Measurements from ENCODE around the gene KCNE3. TPM values are rescaled to one million over a fixed set of nuclear protein-coding genes. Genes with fewer than 3 reads are reported as not detected.

KCNE3 gene
- total and polyA plus RNA-seq, 2 donors from 2014 or later, result 15.9 to 19.2 TPM

GRCh38 chr11:74506823-74507222 lies 39.5 kb upstream of the KCNE3 start:
- intact Hi-C loops (cut with DNase I), result no loop called here

GRCh38 chr11:74505911-74506310 lies 38.6 kb upstream of the KCNE3 start:
- FAIRE-seq (no peak), DNase-seq (no peak)
- Histone ChIP-seq H3K27ac (ENCODE audit: low read depth in 2 of 2, low read length in 2 of 2) (peak overlapping the region in 1 of 2 donors; percentile 7), H3K27me3 (ENCODE audit: control insufficient read depth, insufficient read depth, low read length) (no peaks in the 10 kb centered on the region), H3K4me3 (ENCODE audit: low read length in 3 of 3) (no peak overlapping the region), H3K9me3 (ENCODE audit: control insufficient read depth in 2 of 3, insufficient read depth in 1 of 3, low read length in 3 of 3) (peaks cover 0 to 6% (median 2%) of the 10 kb centered on the region in 3 donors), H3K9ac (ENCODE audit: low read length in 3 of 3) (no peak overlapping the region), H3K36me3 (ENCODE audit: control insufficient read depth in 2 of 3, insufficient read depth in 3 of 3, low read length in 3 of 3) (no peaks in the 10 kb centered on the region), H3K4me1 (ENCODE audit: control insufficient read depth in 2 of 3, insufficient read depth in 2 of 3, low read depth in 1 of 3, low read length in 3 of 3) (no peaks in the 10 kb centered on the region)
- intact Hi-C loops (cut with DNase I), result no loop called here
- TF ChIP-seq, protein P1, sequence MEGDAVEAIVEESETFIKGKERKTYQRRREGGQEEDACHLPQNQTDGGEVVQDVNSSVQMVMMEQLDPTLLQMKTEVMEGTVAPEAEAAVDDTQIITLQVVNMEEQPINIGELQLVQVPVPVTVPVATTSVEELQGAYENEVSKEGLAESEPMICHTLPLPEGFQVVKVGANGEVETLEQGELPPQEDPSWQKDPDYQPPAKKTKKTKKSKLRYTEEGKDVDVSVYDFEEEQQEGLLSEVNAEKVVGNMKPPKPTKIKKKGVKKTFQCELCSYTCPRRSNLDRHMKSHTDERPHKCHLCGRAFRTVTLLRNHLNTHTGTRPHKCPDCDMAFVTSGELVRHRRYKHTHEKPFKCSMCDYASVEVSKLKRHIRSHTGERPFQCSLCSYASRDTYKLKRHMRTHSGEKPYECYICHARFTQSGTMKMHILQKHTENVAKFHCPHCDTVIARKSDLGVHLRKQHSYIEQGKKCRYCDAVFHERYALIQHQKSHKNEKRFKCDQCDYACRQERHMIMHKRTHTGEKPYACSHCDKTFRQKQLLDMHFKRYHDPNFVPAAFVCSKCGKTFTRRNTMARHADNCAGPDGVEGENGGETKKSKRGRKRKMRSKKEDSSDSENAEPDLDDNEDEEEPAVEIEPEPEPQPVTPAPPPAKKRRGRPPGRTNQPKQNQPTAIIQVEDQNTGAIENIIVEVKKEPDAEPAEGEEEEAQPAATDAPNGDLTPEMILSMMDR (IDR thresholded peaks at IDR 0.05; ENCODE audit: borderline replicate concordance, extremely low read depth, insufficient read depth), result no peak

More at GRCh38 chr11:74506823-74507222, 39.5 kb upstream of the KCNE3 start:
- Histone ChIP-seq H3K27ac (ENCODE audit: low read depth in 2 of 2, low read length in 2 of 2) (no peak overlapping the region), H3K9ac (ENCODE audit: low read length in 3 of 3) (no peak overlapping the region), H3K36me3 (ENCODE audit: control insufficient read depth in 2 of 3, insufficient read depth in 3 of 3, low read length in 3 of 3) (no peaks in the 10 kb centered on the region), H3K4me3 (ENCODE audit: low read length in 3 of 3) (no peak overlapping the region), H3K9me3 (ENCODE audit: control insufficient read depth in 2 of 3, insufficient read depth in 1 of 3, low read length in 3 of 3) (peaks cover 0 to 6% (median under 1%) of the 10 kb centered on the region in 3 donors), H3K27me3 (ENCODE audit: control insufficient read depth, insufficient read depth, low read length) (no peaks in the 10 kb centered on the region), H3K4me1 (ENCODE audit: control insufficient read depth in 2 of 3, insufficient read depth in 2 of 3, low read depth in 1 of 3, low read length in 3 of 3) (no peaks in the 10 kb centered on the region)
- DNase-seq, result peak in 1 of 5 donors; percentile 8
- no peak for FAIRE-seq
- TF ChIP-seq, protein P1 (IDR thresholded peaks at IDR 0.05; ENCODE audit: borderline replicate concordance, extremely low read depth, insufficient read depth), result no peak

DNA sequence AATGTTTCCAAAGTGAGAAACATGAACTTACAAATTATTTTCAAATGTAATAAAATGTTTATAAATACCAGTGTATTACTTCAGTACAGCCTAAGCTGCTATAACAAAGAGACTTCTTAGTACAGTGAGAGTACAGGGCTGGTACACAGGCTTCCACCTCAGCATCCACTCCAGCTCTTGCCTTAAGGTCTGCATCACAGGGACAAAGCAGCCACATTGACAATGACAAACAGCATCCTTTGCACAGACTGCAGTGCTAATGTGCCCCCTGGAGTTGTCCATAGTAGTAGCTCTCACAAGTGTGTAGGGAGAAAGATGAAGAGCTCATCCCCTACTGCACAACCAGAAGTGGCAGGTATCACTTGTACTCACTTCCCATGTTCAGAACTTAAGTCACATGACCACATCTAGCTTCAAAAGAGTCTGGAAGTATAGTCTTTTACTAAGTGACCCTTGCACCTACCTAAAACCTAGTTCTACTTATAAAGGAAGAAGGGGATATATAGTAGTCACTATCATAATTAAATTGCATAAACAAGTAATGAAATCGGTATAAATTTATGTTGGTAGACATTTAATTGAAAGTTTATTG lies 36.8 kb upstream of the KCNE3 start:
- Histone ChIP-seq H3K4me1 (ENCODE audit: control insufficient read depth in 2 of 3, insufficient read depth in 2 of 3, low read depth in 1 of 3, low read length in 3 of 3) (no peaks in the 10 kb centered on the region), H3K27ac (ENCODE audit: low read depth in 2 of 2, low read length in 2 of 2) (no peak overlapping the region), H3K9me3 (ENCODE audit: control insufficient read depth in 2 of 3, insufficient read depth in 1 of 3, low read length in 3 of 3) (peaks cover 0 to 6% (median 2%) of the 10 kb centered on the region in 3 donors), H3K4me3 (ENCODE audit: low read length in 3 of 3) (no peak overlapping the region), H3K9ac (ENCODE audit: low read length in 3 of 3) (no peak overlapping the region), H3K36me3 (ENCODE audit: control insufficient read depth in 2 of 3, insufficient read depth in 3 of 3, low read length in 3 of 3) (no peaks in the 10 kb centered on the region), H3K27me3 (ENCODE audit: control insufficient read depth, insufficient read depth, low read length) (no peaks in the 10 kb centered on the region)
- DNase-seq (no peak), FAIRE-seq (no peak)
- intact Hi-C loops (cut with DNase I), result no loop called here
- TF ChIP-seq, protein P1 (IDR thresholded peaks at IDR 0.05; ENCODE audit: borderline replicate concordance, extremely low read depth, insufficient read depth), result no peak
